ENCODE measurements around the gene TPRKB.
A peak's percentile ranks its signal among the peaks of the same experiment; 100 is the strongest.
"Not testable (repeated sequence)": the region's sequence is repeated elsewhere in the genome, so short reads cannot be mapped to it uniquely, and the experiment has no call there.

Gene TPRKB

DNA sequence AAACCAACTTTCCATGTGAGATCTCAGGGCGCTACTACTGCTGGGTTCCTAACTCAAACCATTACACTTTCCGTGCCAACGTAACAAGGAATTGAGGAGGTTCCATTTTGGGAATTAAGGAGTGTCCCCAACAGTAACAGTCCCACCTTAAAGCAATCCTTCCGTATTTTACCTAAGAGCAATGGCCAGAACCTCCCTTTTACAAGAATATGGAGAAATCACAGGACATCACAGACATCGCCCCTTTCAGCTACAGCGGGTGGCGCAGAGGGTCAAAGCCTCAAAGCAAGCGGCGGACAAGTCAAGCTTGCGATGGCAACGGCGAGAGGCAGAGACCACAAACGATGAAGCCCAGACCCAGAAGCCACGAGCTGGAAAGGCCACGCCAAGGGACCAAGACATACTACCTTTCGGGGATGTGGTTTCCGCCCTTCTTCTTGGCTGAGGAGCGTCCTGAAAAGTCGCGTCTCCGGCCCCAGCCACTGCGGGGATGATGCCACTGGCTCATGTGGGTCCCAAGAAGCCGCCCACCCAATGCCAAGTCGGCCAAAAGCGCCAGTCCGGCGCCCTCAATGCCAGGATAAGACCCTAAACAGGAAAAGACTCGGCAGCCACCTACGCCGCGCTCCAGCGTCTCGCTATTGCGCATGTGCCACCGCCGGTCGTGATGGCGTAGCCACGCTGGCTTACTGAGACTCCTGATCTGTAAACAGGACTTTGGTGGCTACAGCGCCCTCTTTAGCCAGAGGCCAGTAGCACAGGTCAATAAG lies 42.5 kb upstream of the TPRKB start, which contains the start of gene DUSP11:
Gene DUSP11, minus strand, starts transcription at position 637 of the 770 bp plus-strand sequence. Its CDS starts 129 bp downstream, at position 508.
- H3K9ac ChIP-seq (ENCODE audit: low read length): peak within 1 kb of the TSS; percentile 84
- H3F3A ChIP-seq (ENCODE audit: insufficient read depth, low read length): no peaks in the 10 kb centered on the region
- H3K27me3 ChIP-seq (replicated peaks; ENCODE audit: insufficient read depth, low read length): no peaks in the 10 kb centered on the region
- H4K20me1 ChIP-seq (ENCODE audit: insufficient read depth, low read length): peaks cover under 1% of the 10 kb centered on the region; the same call in 1 of the 2 replicates
- no peaks in the 10 kb centered on the region; the same call in 1 of the 2 replicates for H3K36me3 ChIP-seq (replicated peaks; ENCODE audit: insufficient read depth, low read length)
- DNase-seq: peak; percentile 97
- H3K9me2 ChIP-seq (replicated peaks; ENCODE audit: insufficient read depth, low read length): no peaks in the 10 kb centered on the region
- H3K4me1 ChIP-seq (ENCODE audit: low read length): peaks cover 7% of the 10 kb centered on the region; the same call in 1 of the 2 replicates
- H3K4me2 ChIP-seq (ENCODE audit: low read depth, low read length): peak within 1 kb of the TSS; percentile 75
- peak within 1 kb of the TSS; percentile 46; the same call in 1 of the 2 replicates for H3K27ac ChIP-seq (ENCODE audit: low read length)
- H3K9me3 ChIP-seq (replicated peaks; ENCODE audit: insufficient read depth, low read length): no peaks in the 10 kb centered on the region
- H3K79me2 ChIP-seq (ENCODE audit: low read length): peaks cover 34% of the 10 kb centered on the region
- no peak for TF ChIP-seq EZH2 (optimal IDR thresholded peaks at IDR 0.05; ENCODE audit: low read depth, low read length)
- TF ChIP-seq, protein P1, sequence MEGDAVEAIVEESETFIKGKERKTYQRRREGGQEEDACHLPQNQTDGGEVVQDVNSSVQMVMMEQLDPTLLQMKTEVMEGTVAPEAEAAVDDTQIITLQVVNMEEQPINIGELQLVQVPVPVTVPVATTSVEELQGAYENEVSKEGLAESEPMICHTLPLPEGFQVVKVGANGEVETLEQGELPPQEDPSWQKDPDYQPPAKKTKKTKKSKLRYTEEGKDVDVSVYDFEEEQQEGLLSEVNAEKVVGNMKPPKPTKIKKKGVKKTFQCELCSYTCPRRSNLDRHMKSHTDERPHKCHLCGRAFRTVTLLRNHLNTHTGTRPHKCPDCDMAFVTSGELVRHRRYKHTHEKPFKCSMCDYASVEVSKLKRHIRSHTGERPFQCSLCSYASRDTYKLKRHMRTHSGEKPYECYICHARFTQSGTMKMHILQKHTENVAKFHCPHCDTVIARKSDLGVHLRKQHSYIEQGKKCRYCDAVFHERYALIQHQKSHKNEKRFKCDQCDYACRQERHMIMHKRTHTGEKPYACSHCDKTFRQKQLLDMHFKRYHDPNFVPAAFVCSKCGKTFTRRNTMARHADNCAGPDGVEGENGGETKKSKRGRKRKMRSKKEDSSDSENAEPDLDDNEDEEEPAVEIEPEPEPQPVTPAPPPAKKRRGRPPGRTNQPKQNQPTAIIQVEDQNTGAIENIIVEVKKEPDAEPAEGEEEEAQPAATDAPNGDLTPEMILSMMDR (IDR thresholded peaks at IDR 0.05; ENCODE audit: low read length): peak; percentile 86
- peak within 1 kb of the TSS; percentile 92 for H3K4me3 ChIP-seq (ENCODE audit: low read length)
- peak within 1 kb of the TSS; percentile 89 for H2AFZ ChIP-seq (ENCODE audit: low read length)

DNA sequence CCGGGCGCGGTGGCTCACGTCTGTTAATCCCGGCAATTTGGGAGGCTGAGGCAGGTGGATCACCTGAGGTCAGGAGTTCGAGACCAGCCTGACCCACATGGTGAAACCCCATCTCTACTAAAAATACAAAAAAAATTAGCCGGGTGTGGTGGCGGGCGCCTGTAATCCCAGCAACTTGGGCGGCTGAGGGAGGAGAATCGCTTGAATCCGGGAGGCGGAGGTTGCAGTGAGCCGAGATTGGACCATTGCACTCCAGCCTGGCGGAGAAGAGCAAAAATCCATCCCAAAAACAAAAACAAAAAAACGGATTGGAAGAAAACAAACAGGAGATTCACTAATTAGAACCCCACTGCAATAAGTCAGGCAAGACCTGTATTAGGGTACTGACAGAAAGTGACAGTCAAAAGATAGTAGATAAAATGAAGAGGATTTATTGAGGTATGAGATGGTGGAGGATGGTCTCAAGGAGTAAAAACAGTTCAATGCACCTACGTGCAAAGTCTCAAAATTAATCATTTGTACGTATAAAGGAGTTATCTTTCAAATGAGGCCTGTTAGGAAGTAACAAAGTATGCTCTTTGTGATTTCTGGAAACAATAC lies 41.8 kb upstream of the TPRKB start:
- Histone ChIP-seq H2AFZ (ENCODE audit: low read length) (peak overlapping the region; percentile 89), H3K9ac (ENCODE audit: low read length) (peak overlapping the region; percentile 84), H3K4me2 (ENCODE audit: low read depth, low read length) (peak overlapping the region; percentile 75), H3K4me3 (ENCODE audit: low read length) (peak overlapping the region; percentile 92), H3K79me2 (ENCODE audit: low read length) (peaks cover 34% of the 10 kb centered on the region)
- not testable (repeated sequence) for H3K4me1 ChIP-seq (ENCODE audit: low read length); H3K9me3 ChIP-seq (replicated peaks; ENCODE audit: insufficient read depth, low read length); H3K27ac ChIP-seq (ENCODE audit: low read length); H3K9me2 ChIP-seq (replicated peaks; ENCODE audit: insufficient read depth, low read length); H4K20me1 ChIP-seq (ENCODE audit: insufficient read depth, low read length); H3K36me3 ChIP-seq (replicated peaks; ENCODE audit: insufficient read depth, low read length); H3F3A ChIP-seq (ENCODE audit: insufficient read depth, low read length); H3K27me3 ChIP-seq (replicated peaks; ENCODE audit: insufficient read depth, low read length); DNase-seq

DNA sequence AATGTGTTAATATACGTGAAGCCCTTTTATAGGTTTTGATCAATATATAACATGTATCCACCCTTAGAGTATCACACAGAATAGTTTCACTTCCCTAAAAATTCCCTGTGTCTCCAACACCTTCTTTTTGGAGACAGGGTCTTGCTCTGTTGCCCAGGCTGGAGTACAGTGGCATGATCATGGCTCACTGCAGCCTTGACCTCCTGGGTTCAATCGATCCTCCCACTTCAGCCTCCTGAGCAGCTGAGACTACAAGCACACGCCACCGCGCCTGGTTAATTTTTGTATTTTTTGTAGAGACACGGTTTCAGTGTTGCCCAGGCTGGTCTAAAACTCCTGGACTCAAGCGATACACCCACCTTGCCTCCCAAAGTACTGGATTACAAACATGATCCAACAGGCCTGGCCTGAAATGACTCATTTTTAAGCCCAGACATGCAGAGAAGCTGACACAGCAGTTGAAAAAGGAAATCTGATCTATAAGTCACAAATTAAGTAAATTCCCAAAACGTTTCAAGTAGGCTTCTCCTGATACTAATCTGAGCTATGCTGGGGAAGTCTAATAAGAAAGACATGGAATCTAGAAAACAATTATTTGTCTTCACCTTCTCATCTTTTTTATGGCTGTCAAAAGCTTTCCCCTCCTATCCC lies 39.8 kb upstream of the TPRKB start:
- H3K4me2 ChIP-seq (ENCODE audit: low read depth, low read length): no peak overlapping the region
- peaks cover 3% of the 10 kb centered on the region; the same call in 1 of the 2 replicates for H3K36me3 ChIP-seq (replicated peaks; ENCODE audit: insufficient read depth, low read length)
- H3K79me2 ChIP-seq (ENCODE audit: low read length): peaks cover 42% of the 10 kb centered on the region
- no peaks in the 10 kb centered on the region for H3K9me2 ChIP-seq (replicated peaks; ENCODE audit: insufficient read depth, low read length)
- H3K9me3 ChIP-seq (replicated peaks; ENCODE audit: insufficient read depth, low read length): no peaks in the 10 kb centered on the region
- peaks cover 7% of the 10 kb centered on the region; the same call in 1 of the 2 replicates for H3K4me1 ChIP-seq (ENCODE audit: low read length)
- H3K4me3 ChIP-seq (ENCODE audit: low read length): no peak overlapping the region
- peaks cover 2% of the 10 kb centered on the region; the same call in 1 of the 2 replicates for H4K20me1 ChIP-seq (ENCODE audit: insufficient read depth, low read length)
- no peaks in the 10 kb centered on the region for H3K27me3 ChIP-seq (replicated peaks; ENCODE audit: insufficient read depth, low read length)
- TF ChIP-seq EZH2 (optimal IDR thresholded peaks at IDR 0.05; ENCODE audit: low read depth, low read length) (no peak), EZH2phosphoT487 (IDR thresholded peaks at IDR 0.05; ENCODE audit: low read length) (no peak)
- TF ChIP-seq, protein P1 (IDR thresholded peaks at IDR 0.05; ENCODE audit: low read length): no peak
- no peak overlapping the region for H3K9ac ChIP-seq (ENCODE audit: low read length)
- H3F3A ChIP-seq (ENCODE audit: insufficient read depth, low read length): no peaks in the 10 kb centered on the region
- DNase-seq: no peak
- no peak overlapping the region for H3K27ac ChIP-seq (ENCODE audit: low read length)
- no peak overlapping the region for H2AFZ ChIP-seq (ENCODE audit: low read length)
